ENCODE measurements around the gene ICOS. TPM values are rescaled to one million over a fixed set of nuclear protein-coding genes. Genes with fewer than 3 reads are reported as not detected.

ICOS gene
- total RNA-seq (2014; rRNA removed; shearing (Covaris generic); ENCODE audit: low replicate concordance): not detected in 2 replicates

GRCh38 chr2:203936535-203936934 is at the start of gene ICOS:
ICOS (plus strand) TSS chr2:203936763; CDS start chr2:203936815, 52 bp downstream.
- H3K9me3 ChIP-seq: no peaks in the 10 kb centered on the region
- DNase-seq: no peak

GRCh38 chr2:203887677-203888076 is 48.9 kb upstream of the ICOS start:
- Histone ChIP-seq H3K9me3 (no peaks in the 10 kb centered on the region), H3K27me3 (no peaks in the 10 kb centered on the region), H3K4me3 (no peak overlapping the region), H3K36me3 (no peaks in the 10 kb centered on the region)
- no peak for DNase-seq

More at GRCh38 chr2:203936535-203936934, at the start of gene ICOS:
- H3K36me3 ChIP-seq: no peaks in the 10 kb centered on the region
- H3K27me3 ChIP-seq: peaks cover 2% of the 10 kb centered on the region; the same call in 1 of the 2 replicates
- H3K4me3 ChIP-seq: no peak within 1 kb of the TSS

GRCh38 chr2:203889542-203889941 is 47.0 kb upstream of the ICOS start:
- H3K36me3 ChIP-seq: no peaks in the 10 kb centered on the region
- no peaks in the 10 kb centered on the region for H3K27me3 ChIP-seq
- H3K4me3 ChIP-seq: no peak overlapping the region
- no peaks in the 10 kb centered on the region for H3K9me3 ChIP-seq
- no peak for DNase-seq

- Histone ChIP-seq H3K4me3 (no peak overlapping the region), H3K27me3 (no peaks in the 10 kb centered on the region), H3K9me3 (no peaks in the 10 kb centered on the region), H3K36me3 (no peaks in the 10 kb centered on the region)
- DNase-seq: no peak
These were observed 46.6 kb upstream of the ICOS start for GRCh38 chr2:203889944-203890343.

- Histone ChIP-seq H3K36me3 (no peaks in the 10 kb centered on the region), H3K4me3 (no peak overlapping the region), H3K27me3 (no peaks in the 10 kb centered on the region), H3K9me3 (no peaks in the 10 kb centered on the region)
- DNase-seq: no peak
These were observed 45.8 kb upstream of the ICOS start for GRCh38 chr2:203890733-203891132.

GRCh38 chr2:203891474-203891873 is 45.1 kb upstream of the ICOS start:
- DNase-seq: no peak

GRCh38 chr2:203892207-203892606 is 44.4 kb upstream of the ICOS start:
- no peak overlapping the region for H3K4me3 ChIP-seq
- no peaks in the 10 kb centered on the region for H3K27me3 ChIP-seq
- H3K36me3 ChIP-seq: no peaks in the 10 kb centered on the region
- H3K9me3 ChIP-seq: no peaks in the 10 kb centered on the region
- no peak for DNase-seq

More at GRCh38 chr2:203891474-203891873, 45.1 kb upstream of the ICOS start:
- Histone ChIP-seq H3K9me3 (no peaks in the 10 kb centered on the region), H3K4me3 (no peak overlapping the region), H3K36me3 (no peaks in the 10 kb centered on the region), H3K27me3 (no peaks in the 10 kb centered on the region)

- Histone ChIP-seq H3K36me3 (no peaks in the 10 kb centered on the region), H3K4me3 (no peak overlapping the region), H3K9me3 (no peaks in the 10 kb centered on the region), H3K27me3 (no peaks in the 10 kb centered on the region)
- DNase-seq: peak; percentile 81
These were observed 43.2 kb upstream of the ICOS start for GRCh38 chr2:203893401-203893800.

GRCh38 chr2:203893840-203894239 is 42.7 kb upstream of the ICOS start:
- Histone ChIP-seq H3K36me3 (no peaks in the 10 kb centered on the region), H3K4me3 (no peak overlapping the region), H3K27me3 (no peaks in the 10 kb centered on the region), H3K9me3 (no peaks in the 10 kb centered on the region)
- DNase-seq: peak; percentile 26

- Histone ChIP-seq H3K4me3 (no peak overlapping the region), H3K27me3 (no peaks in the 10 kb centered on the region), H3K36me3 (no peaks in the 10 kb centered on the region), H3K9me3 (no peaks in the 10 kb centered on the region)
- DNase-seq: no peak
These were observed 42.3 kb upstream of the ICOS start for GRCh38 chr2:203894262-203894661.

GRCh38 chr2:203897544-203897943 is 39.0 kb upstream of the ICOS start:
- Histone ChIP-seq H3K27me3 (no peaks in the 10 kb centered on the region), H3K4me3 (no peak overlapping the region), H3K36me3 (no peaks in the 10 kb centered on the region), H3K9me3 (peaks cover 7% of the 10 kb centered on the region)
- no peak for DNase-seq

- no peaks in the 10 kb centered on the region for H3K27me3 ChIP-seq
- no peaks in the 10 kb centered on the region for H3K36me3 ChIP-seq
- no peak for DNase-seq
- no peak overlapping the region for H3K4me3 ChIP-seq
- H3K9me3 ChIP-seq: peaks cover 12% of the 10 kb centered on the region
These were observed 37.9 kb upstream of the ICOS start for GRCh38 chr2:203898657-203899056.

GRCh38 chr2:203900253-203900652 is 36.3 kb upstream of the ICOS start:
- Histone ChIP-seq H3K36me3 (no peaks in the 10 kb centered on the region), H3K27me3 (no peaks in the 10 kb centered on the region)
- DNase-seq: peak; percentile 22

GRCh38 chr2:203904022-203904421 is 32.5 kb upstream of the ICOS start:
- no peaks in the 10 kb centered on the region for H3K36me3 ChIP-seq
- no peak for DNase-seq
- no peaks in the 10 kb centered on the region for H3K27me3 ChIP-seq
- H3K9me3 ChIP-seq: peaks cover 12% of the 10 kb centered on the region
- H3K4me3 ChIP-seq: no peak overlapping the region

More at GRCh38 chr2:203900253-203900652, 36.3 kb upstream of the ICOS start:
- peaks cover 12% of the 10 kb centered on the region for H3K9me3 ChIP-seq
- no peak overlapping the region for H3K4me3 ChIP-seq

GRCh38 chr2:203905656-203906055 is 30.9 kb upstream of the ICOS start:
- Histone ChIP-seq H3K27me3 (no peaks in the 10 kb centered on the region), H3K4me3 (no peak overlapping the region), H3K36me3 (no peaks in the 10 kb centered on the region), H3K9me3 (peaks cover 12% of the 10 kb centered on the region)
- DNase-seq: no peak

GRCh38 chr2:203908066-203908796 is 28.3 kb upstream of the ICOS start:
- no peak overlapping the region for H3K4me3 ChIP-seq
- no peak for DNase-seq
- H3K36me3 ChIP-seq: no peaks in the 10 kb centered on the region
- H3K9me3 ChIP-seq: peaks cover under 1% of the 10 kb centered on the region; the same call in 1 of the 2 replicates
- H3K27me3 ChIP-seq: no peaks in the 10 kb centered on the region

GRCh38 chr2:203908797-203909185 is 27.8 kb upstream of the ICOS start:
- Histone ChIP-seq H3K9me3 (no peaks in the 10 kb centered on the region), H3K4me3 (no peak overlapping the region), H3K27me3 (no peaks in the 10 kb centered on the region), H3K36me3 (no peaks in the 10 kb centered on the region)
- no peak for DNase-seq

GRCh38 chr2:203909261-203909967 is 27.1 kb upstream of the ICOS start:
- peak; percentile 15 for DNase-seq
- Histone ChIP-seq H3K9me3 (no peaks in the 10 kb centered on the region), H3K27me3 (no peaks in the 10 kb centered on the region), H3K4me3 (peak overlapping the region; percentile 12), H3K36me3 (no peaks in the 10 kb centered on the region)

All from MG63 (cell line).